LoVo (cell line): Measurements from ENCODE around the gene IGF2BP1.
"Not testable (repeated sequence)": the region's sequence is repeated elsewhere in the genome, so short reads cannot be mapped to it uniquely, and the experiment has no call there.

Experiments
- DNase-seq: peaks from one replicate; pipeline ENCODE4 v3.0.0-alpha.2; 2016; ENCODE audit warnings: low spot score

Gene IGF2BP1

DNA sequence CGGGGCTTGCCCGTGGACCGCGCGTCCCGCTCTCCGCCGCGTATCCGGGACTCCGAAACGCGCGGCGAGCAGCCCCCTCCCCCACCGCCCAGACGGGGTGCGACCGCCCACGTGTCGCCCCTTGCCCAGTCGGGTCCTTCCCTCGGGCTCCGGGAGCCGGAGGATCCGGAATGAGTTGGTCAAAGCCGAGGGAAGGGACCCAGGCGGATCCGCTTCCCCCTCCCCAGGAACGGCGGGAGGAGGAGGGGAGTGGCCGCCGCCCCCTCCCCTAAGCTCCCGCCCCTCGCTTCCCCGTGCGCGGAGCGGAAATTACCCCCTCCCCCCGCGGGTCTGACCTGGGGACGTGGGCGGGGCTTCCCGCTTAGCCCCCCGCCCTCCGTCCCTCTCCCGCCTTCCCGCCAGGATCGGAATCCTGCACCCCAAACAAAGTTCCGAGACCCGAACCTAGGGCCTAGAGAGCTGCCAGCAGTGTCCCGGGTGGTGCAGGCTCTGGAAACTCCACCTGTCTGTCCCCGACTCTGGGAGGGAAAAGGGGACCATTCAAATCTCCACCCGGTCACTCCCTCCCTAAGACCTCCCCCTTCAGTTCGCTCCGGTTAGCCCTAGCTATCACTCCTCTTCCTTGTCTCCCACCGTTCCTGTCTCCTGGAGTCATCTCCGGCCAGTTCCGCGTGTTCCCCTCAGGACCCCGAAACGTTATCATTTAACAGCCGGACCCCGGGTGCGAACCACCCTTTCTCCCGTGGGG lies 1.0 kb upstream of the IGF2BP1 start:
- peak; percentile 23 for DNase-seq

DNA sequence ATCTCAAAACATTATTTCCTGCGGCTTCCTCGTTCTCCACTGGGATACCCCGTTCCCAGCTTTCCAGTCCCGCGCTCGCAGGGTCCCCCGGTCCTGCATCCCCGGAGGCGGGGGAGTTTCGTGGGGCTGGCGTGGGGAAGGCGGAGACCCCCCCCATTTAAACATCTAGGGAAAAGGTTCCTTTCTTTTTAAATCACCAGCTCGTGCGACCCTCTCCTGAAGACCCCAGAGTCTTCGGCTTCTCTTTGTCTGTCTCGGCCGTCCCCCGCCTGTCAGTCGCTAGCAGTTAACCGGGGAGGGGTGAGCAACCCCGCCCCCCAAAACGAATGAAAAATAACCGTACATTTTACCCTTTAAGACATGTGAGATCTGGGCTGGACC lies 473 bp upstream of the IGF2BP1 start:
- no peak for DNase-seq

DNA sequence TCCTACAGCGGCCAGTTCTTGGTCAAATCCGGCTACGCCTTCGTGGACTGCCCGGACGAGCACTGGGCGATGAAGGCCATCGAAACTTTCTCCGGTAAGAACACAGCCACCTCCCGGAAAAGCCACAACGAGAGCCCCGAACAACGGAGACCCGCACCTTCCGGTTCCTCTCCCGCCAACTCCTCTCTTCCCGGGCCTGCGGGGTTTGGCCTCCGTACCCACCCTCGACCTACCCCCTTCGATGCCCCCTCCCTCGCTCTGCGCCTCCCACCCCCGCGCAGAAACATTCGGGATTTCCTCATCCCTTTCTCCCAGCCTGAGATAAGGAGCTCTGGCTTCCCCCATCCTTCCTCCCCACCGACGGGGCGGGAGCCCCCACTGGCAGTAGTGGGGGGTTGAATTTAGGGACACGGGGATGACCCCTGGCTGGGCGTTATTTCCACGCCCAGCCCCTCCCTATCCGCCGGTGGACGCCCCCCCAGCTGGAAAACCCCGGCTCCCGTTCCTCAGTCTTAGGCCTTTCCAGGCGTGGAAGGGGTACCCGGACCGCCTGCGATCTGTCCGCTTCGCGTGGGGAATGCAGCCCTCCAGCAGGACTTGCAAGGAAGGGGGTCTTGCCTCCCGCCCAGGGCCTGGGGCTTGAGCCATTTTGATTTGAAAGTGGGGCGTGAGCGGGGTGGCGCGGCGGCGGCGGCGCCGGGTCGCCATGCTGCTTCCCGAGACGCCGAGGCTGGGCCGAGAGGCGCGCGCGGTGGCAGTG lies 822 bp downstream of the IGF2BP1 start:
- DNase-seq = no peak

DNA sequence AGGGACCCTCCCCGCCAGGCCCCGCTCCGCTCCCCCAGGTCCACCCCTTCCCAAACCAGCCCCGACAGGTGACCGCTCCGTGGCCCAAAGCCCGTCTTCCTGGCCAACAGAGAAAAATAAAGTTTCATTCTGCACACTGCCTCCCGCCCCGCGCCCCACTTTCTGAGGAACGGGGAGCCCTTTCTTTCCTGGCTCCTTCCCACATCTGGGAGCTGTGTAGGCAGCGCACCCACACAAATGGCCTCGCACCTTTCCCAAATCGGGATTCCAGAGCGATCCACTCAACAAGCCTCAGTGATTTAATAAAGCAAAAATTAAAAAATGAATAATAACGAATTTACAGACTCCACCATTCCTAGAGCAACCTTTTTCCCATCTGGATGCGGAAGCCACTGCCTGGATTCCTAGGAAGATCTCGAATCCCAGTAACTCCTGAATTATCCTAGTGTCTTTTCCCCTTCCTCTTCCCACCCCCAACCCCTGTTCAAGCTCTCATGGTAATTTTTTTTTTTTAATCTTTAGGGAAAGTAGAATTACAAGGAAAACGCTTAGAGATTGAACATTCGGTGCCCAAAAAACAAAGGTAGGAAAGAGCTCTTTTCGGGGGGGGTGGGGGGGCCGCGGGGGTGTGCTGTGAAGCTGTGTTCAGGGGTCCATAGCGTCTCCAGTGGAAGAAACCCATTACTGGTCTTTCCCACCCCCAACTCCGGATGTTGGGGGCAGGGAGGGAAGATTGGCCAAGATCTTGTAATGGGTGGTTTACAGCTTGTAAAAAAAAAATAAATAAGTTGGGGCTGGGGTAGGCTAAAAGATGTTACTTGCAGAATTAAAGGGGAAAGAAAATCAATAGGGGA lies 1.6 kb downstream of the IGF2BP1 start:
- no peak for DNase-seq

DNA sequence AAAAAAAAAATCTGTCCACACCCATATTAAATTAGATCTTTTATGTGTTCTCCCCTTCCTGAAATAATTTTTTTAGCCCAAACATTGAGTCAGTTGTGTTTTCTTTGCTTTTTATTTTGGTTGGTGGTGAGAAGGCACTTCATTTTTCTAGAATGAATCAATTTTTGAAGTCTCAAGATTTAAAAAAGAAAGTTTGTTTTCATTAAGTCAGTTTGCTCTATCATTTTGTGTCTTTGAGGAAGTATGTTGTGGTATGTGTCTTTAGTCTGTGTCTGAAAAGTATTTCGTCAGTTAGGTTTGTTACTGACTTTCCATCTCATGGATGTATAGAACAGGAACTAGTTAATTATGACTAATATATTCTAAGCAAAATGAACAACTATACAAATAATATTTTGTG lies 3.8 kb downstream of the IGF2BP1 start:
- DNase-seq = no peak

DNA sequence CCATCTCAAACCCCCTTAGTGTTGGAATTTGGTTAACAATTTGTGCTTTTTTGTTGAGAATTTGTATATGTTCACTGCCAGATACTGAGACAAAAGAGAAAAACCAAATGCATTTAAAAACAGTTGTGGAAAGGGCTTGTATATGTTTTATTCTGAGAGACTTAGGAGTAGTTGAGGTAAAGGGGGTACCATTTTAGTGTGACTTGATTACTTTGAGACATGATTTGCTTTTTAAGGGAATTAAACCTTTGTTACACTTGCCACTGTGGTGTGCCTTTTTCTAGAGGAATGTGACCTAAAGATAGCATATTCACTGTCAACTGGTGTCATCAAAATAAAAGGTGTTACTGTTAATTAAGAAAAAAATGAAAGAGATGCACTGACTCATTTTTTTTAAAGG lies 4.5 kb downstream of the IGF2BP1 start:
- DNase-seq = no peak

DNA sequence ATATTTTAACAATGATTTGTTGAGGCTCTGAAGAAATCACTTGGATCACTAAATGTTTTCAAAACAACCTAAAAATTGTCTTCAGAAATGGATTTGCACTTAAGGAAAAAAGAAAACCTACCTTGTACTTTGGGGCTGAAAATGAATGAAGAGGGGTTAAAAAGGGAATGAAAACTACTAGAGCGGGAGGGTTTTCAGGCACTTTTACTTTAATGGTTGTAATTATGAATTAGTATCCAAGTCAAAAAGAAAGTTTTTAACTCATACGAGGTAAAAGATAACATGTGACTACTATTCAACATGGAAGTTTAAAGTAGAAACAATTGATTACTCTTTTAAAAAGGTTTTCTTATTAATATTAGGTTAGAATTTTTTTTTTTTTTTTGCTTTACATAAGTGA lies 5.1 kb downstream of the IGF2BP1 start:
- DNase-seq = no peak

DNA sequence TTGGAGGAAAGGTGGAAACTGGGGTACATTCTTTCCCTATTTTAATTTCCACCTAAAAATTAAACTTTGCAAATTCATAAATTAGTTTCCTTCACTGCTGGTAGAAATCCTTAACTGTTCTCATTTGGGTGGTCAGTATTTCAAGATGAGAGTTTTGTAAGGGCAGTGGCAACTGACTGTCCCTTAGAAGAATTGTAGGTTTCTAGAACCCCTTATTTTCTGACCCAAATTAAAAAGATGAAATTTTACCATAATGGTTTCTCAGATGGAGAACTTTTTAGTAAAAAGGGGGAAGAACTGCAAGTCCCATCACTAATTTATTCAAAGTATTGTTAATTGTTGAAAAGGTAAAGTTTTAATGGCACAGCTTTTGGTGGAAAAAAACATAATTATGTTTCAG lies 5.6 kb downstream of the IGF2BP1 start:
- no peak for DNase-seq

DNA sequence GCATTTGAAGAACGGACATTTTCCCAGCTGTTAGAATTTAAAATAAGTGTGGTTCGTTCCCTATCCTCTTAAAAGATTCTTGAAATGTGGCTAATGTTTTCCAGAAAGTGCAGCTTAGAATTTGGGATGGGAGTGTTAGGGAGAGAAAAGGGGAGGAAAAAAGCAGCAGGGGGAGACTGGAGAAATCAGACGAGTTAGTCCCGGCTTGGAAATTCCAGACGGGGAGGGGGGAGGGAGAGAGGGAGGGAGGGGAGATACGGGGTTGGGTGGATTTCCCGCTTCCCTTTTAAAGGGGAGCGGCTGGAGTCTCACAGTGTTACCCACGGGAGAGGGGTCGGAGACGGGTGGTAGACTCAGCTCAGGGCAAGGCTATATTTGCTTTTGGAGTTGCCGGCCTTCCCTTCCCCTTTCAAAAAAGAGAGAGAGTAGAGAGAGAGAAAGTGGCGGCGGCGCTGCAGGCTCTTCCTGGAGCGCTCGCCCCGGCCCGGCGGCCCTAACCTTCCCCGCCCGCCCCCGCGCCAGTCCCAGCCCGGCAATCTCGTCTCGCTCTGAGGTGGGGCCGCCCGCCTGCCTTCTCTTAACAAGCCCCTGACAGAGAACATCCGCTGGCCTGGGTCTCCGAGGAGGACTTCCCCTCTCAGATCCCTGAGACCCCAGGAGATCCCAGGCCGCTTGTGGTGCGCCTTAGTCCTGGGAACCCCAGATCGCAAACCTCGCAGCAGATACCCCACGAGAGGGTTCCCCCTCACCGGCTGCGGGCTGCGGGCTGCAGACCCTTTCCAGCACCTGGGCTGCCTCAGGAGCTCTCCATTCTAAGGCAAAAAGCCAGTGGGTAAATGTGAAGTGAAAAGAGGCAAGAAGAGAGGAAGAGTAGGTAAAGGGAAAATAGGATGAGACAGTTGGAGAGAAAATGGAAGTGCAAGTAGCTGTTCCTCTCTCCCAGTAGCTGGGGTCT lies 6.6 kb downstream of the IGF2BP1 start:
- no peak for DNase-seq

DNA sequence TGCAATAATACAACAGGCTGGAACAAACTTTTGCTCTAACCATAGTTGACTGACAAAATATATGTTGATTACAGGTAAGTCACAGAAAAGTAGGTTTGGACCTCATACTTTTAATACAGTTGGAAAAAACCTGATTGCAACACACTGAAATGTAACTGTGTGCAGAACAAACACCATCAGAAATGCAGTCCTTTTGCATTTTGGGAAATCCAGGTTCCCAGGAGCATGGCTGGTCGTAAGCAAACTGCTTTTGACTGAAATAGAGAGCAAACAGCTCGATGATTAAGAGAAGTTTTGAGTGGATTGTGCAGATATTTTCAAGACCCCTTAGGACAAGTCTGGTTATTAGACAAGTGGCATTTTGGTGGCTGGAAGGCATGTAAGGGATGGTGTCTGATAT lies 8.0 kb downstream of the IGF2BP1 start:
- no peak for DNase-seq

DNA sequence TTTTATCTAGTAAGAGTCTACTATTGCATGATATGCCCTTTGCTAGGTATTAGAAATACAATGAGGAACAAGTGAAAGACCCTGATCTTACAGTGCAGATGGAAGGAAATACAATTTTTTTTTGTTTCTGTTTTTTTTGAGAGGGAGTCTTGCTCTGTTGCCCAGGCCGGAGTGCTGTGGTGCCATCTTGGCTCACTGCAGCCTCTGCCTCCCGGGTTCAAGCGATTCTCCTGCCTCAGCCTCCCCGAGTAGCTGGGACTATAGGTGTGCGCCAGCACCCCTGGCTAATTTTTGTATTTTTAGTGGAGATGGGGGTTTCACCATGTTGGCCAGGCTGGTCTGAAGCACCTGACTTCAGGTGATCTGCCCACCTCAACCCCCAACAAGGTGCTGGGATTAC lies 11.7 kb downstream of the IGF2BP1 start:
- DNase-seq = not testable (repeated sequence)

DNA sequence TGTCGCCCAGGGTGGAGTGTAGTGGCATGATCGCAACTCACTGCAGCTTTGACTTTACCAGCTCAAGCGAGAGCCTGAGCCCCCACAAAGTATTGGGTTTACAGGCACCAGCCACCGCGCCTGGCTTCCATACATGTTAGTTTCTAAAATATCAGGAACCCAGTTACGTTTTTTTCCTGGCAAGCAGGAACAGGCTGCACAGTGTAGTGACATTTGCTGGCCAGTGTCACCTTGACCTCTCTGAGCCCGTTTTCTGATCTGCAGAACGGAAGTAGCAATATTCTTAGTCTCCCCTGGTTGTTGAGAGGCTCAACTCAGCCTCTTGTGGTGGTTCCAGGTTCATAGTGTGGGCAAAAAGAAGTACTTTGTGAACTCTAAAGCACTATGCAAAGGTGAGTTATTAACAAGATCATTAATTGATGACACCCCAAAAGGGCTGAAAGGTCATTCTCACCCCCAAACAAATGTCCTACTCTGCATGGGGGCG lies 15.6 kb downstream of the IGF2BP1 start:
- DNase-seq = no peak

DNA sequence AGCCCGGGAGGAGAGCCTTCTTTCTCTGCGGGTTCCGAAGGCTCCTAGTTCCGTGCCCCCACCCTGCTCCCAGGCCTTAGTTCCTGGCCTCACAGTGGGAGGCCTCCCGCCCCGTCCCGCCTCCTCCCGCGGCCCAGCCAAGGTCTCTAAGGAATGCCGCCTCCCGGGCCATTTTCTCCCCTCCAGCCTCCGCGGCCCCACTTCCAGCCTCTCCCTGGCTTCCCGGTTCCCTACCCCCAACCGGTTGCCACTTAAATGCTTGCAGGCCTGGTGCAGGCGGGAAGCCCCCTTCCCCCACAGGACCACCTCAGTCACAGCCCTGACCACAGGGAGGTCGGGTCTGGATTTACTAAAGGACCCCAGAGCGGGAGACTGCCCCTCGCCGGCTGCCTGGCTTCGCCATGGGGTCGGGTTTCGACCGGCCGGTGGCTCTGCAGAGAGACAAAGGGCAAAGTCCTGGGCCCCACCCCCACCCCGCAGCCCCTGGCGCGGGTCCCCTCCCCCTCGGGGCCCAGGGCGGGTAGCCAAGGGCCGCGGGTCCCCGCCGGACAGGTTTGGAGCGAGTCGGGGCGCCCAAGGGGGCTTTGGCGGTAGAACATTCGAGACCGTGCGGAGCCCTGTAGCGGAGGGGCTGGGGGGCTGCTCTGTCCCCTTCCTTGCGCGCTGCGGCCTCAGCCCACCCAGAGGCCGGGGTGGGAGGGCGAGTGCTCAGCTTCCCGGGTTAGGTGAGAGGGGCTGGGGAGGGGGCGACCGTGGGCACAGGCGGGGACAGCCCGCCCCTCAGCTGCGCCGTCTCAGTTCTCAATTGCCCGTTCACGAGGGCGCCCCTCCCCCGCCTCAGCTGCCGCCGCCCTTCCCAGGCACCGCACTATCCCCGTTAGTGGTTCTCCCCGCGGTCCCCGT lies 16.4 kb downstream of the IGF2BP1 start:
- DNase-seq = no peak

DNA sequence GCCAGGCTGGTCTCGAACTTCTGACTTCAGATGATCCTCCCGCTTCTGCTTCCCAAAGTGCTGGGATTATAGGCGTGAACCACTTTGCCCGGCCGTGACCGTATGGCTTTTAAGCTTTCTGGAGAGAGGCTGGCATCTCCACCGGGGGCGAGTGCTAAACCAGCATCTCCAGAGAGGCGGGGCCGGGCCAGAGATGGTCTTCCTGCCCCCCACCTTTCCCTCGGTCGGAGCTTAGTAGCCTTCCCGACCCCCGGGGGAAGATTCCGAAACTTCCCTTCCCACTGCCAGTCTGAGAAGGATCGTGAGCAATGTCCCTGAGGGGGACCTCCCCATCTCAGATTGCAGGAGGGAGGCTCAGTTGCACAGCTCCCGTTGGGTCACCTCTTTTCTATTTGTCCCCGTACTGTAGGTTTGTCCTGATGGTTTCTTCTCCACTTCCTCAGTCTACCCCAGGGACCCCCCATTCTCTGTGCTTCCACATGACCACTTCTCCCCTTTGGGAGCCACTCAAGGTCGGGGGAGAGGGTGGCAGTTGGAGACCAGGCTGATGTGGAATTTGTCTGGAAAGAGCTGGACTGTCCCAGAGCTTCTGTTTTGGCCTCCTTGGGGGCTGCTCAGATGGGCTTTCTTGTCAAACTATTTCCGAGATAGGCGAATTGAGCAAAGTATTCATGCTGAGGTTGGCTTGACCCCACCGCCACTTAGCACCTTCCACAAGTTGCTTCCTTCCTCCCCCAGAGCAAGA lies 18.2 kb downstream of the IGF2BP1 start:
- no peak for DNase-seq

DNA sequence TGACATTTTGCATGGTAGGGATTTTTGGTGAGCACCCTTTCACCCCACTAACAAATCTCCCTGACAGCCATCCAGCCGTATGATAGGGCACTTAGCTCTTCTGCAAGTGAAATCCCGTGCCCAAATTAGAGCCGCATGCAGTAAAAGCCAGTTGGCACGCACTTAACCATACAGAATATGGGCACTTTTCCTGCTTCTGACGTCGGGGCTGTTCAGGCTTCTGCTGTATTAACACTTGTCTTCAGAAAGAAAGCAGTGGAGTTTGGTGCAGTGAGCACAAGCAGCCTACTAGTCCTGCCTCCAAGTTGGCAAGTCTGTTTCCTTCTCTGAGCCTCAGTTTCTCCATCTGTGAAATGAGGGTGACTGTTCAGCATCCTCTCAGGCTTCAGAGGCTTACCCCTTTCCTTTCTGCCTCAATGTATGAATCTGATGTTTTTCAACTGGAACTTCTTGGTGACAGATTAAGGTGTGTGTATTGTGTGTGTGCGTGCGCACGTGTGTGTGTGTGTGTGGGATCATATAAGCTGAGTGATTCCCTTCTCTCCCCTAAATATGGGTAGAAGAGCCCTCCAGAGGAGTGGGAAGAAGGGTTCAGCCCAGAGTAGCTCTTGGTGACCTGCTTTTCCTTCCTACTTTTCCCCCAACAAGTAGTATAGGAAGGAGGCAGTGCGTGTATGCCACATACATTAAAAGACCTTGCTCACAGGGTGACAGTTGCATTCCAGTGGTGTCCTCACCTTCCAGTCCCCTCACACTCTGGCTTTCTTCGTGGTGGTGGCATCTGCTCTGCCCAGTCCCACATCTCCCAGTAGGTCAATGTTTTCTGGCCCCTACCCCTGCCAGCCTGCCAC lies 19.0 kb downstream of the IGF2BP1 start:
- no peak for DNase-seq

DNA sequence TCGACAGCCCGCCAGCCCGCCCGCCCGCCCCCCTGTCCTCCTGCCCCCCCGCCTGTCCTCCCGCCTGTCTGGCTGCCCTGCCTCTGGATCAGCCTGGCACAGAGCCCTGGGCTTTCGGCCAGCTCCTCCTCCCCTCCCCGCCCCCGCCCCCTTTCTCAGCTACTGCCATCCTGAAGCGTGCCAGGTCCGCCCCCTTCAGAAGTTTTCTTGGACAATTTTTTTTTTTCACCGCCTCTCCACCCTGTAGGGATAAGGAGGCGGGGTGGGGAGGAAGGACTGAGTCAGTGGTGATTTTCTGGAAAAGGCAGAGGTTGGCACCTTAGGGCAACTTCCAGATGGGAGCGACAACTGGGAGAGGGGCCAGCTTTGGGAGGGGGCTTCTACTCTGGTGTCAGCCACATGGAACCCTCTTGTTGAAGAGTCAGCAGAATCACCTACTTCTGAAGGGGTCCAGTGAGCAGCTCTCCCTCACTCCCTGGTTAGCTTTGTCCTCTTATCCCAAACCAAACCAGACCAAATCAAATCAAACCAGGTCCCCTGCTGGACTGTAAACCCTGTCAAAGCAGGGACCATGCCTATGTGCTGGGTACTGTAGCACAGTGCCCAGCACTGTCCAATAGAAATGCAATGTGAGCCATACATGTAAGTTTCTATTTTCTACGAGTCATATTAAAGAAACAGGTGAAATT lies 19.7 kb downstream of the IGF2BP1 start:
- DNase-seq = peak; percentile 77

DNA sequence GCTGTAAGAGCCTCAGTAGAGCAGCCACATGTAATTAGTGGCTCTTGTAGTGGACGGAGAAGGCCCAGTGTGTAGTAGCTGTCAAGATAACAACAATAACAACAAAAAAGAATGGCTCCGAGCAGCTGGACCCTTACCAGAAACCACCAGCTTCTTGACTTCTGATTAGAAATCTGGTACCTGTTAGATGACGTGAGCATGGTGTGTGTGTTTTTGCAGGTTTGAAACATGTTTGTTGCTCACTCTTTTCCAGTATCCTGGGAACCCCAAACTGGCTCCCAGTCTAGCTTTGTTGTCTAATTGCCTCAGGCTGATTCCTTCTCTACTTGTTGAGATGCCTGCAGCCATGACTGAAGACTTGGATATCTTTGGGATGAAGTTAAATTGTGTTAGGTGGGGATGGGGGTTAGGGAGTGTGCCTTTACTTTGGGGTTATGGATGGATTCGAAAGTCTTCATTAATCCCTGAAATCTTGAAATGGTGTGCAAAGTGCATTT lies 21.0 kb downstream of the IGF2BP1 start:
- DNase-seq = no peak

DNA sequence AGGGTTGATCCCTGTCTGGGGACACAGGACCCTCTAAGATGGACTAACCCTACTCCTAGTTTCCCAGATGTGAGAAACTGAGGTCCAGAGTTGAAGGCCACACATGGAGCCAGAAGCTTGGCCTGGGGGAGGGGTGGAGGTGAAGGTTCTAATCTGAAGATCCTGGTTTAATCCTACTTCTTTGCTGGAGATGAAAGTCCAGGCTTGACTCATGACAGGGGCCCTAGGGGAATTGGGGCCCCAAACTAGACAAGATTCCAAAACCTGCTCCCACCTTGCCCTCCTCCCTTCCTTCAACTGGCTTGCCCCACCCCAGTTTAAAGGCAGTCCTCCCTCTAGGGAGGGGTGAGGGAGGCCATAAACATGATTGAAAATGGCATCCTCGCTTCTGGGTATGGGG lies 21.6 kb downstream of the IGF2BP1 start:
- no peak for DNase-seq
